A673 (cell line): ENCODE measurements around the gene HYAL2.

Experiments used
- CTCF ChIP-seq: fragments of 300-800, 200-600 bp; sonication (generic); conservative IDR thresholded peaks from 2 replicates; pipeline ENCODE4 v1.5.1; 2017; ENCODE audit warnings: low read depth, mild to moderate bottlenecking, antibody characterized with exemption, low read length, moderate library complexity, mixed read lengths
- EZH2 ChIP-seq: fragments of 200-600 bp; sonication (generic); IDR thresholded peaks from 2 replicates; pipeline ENCODE4 v1.6.1; 2017; ENCODE audit warnings: borderline replicate concordance, low read depth, mild to moderate bottlenecking, mixed read lengths, antibody characterized with exemption, low read length; ENCODE audit not compliant: poor library complexity, severe bottlenecking

- TF ChIP-seq CTCF (no peak), EZH2 (no peak)
Measured at GRCh38 chr3:50350527-50351322, 28.2 kb upstream of the HYAL2 start, which contains the start of the genes CYB561D2 and NPRL2.
